ENCODE data around the gene TMSB15A.
A peak's percentile ranks its signal among the peaks of the same experiment; 100 is the strongest.
"Not testable (repeated sequence)": the region's sequence is repeated elsewhere in the genome, so short reads cannot be mapped to it uniquely, and the experiment has no call there.

The TMSB15A gene

DNA sequence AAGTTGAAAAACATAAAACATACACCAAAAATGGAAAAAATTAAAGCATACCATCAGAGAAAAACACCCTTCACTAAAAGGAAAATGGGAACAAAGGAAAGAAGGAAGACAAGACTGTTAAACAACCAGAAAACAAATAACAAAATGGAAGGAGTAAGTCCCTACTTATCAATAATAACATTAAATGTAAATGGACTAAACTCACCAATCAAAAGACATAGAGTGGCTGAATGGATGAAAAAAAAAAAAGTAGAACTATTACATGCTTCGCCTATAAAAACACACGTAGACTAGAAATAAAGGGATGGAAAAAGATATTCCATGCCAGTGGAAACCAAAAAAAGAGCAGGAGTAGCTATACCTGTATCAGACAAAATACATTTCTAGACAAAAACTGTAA is 19.4 kb upstream of the TMSB15A start:
- POLR2A ChIA-PET: no interaction called here
- TF ChIP-seq, protein P1, sequence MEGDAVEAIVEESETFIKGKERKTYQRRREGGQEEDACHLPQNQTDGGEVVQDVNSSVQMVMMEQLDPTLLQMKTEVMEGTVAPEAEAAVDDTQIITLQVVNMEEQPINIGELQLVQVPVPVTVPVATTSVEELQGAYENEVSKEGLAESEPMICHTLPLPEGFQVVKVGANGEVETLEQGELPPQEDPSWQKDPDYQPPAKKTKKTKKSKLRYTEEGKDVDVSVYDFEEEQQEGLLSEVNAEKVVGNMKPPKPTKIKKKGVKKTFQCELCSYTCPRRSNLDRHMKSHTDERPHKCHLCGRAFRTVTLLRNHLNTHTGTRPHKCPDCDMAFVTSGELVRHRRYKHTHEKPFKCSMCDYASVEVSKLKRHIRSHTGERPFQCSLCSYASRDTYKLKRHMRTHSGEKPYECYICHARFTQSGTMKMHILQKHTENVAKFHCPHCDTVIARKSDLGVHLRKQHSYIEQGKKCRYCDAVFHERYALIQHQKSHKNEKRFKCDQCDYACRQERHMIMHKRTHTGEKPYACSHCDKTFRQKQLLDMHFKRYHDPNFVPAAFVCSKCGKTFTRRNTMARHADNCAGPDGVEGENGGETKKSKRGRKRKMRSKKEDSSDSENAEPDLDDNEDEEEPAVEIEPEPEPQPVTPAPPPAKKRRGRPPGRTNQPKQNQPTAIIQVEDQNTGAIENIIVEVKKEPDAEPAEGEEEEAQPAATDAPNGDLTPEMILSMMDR (IDR thresholded peaks at IDR 0.05; ENCODE audit: insufficient read depth, low read length, missing control alignments): no peak
- no peak overlapping the region for H3K4me3 ChIP-seq (ENCODE audit: low read depth, low read length)
- CTCF ChIA-PET: no interaction called here
- no peak for DNase-seq (ENCODE audit: low read depth, low spot score)

DNA sequence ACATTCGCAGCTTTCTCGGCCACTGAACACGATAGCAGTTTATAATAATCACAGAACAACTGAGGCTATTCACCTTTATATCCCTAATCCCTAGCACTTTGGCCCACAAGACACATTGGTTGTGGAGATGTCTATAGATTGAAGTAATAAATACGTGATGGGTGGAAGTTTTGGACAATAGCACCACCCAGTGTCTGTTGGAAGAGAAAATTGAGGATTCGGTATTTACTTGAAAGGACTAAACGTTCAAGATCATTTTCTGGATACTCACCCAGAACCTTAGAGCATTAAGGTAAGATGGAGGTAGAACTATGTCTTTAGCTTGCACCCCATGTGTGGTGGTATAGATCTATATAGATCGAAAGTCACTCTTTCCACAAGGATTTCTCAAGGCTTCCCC is 787 bp upstream of the TMSB15A start:
- TF ChIP-seq, protein P1 (IDR thresholded peaks at IDR 0.05; ENCODE audit: insufficient read depth, low read length, missing control alignments): peak; percentile 11
- DNase-seq (ENCODE audit: low read depth, low spot score): no peak
- H3K4me3 ChIP-seq (ENCODE audit: low read depth, low read length): no peak overlapping the region
- ChIA-PET POLR2A (no interaction called here), CTCF (interaction anchor here (1.1 to 1.6 kb wide), 3 partner anchors 12 to 449 kb away, joined by 3 to 5 read pairs (median 4); no protein-coding TSS in a partner anchor)

DNA sequence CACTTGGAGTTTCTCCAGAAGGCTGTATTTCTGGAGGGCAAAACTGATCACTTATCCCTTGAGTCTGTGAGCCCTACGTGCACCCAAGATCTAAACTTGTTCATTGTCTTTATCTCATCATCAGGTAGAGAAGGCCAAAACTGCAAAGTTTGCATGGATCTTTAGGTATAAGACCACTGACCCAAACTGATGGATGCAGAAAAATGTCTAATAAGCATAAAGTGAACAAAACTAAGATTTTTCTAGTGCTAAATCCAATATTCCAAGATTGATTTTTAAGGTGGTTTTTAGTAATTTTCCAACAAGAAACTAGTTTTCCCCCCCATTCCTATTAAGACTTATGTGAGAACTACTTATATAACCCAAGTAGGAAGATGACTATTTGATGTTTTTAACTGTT is 2.0 kb downstream of the TMSB15A start:
- CTCF ChIA-PET: no interaction called here
- TF ChIP-seq, protein P1 (IDR thresholded peaks at IDR 0.05; ENCODE audit: insufficient read depth, low read length, missing control alignments): no peak
- no peak for DNase-seq (ENCODE audit: low read depth, low spot score)
- H3K4me3 ChIP-seq (ENCODE audit: low read depth, low read length): no peak overlapping the region
- POLR2A ChIA-PET: no interaction called here

DNA sequence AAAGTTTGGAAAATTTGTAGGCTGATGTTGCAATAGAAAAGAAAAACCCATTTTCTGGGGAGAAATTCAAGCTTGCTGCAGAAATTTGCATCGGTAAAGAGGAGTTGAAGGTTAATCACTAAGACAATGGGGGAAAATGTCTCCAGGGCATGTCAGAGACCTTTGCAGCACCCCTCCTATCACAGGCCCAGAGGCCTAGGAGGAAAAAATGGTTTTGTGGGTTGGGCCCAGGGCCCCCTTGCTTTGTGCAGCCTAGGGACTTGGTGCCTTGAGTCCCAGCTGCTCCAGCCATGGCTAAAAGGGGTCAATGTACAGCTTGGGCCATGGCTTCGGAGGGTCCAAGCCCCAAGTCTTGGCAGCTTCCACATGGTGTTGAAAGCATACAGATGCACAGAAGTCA is 17.8 kb downstream of the TMSB15A start:
- TF ChIP-seq, protein P1 (IDR thresholded peaks at IDR 0.05; ENCODE audit: insufficient read depth, low read length, missing control alignments): no peak
- H3K4me3 ChIP-seq (ENCODE audit: low read depth, low read length): no peak overlapping the region
- ChIA-PET POLR2A (no interaction called here), CTCF (no interaction called here)
- DNase-seq (ENCODE audit: low read depth, low spot score): no peak

DNA sequence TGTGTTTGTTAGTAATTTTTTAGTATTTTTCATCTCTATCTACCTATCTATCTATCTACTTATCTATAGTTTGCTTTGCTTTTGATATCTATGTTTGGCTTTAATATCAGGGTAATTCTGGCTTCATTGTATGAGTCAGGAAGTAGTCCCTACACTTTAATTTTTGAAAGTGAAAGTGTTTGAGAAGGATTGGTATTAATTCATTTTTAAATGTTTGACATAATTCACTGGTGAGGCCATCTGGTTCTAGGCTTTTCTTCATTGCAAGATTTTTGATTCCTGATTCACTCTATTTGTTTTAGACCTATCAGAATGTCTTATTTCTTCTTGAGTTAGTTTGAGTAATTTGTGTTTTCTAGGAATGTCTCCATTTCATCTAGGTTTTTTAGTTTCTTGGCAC is 24.8 kb downstream of the TMSB15A start:
- DNase-seq (ENCODE audit: low read depth, low spot score): no peak
- TF ChIP-seq, protein P1 (IDR thresholded peaks at IDR 0.05; ENCODE audit: insufficient read depth, low read length, missing control alignments): no peak
- POLR2A ChIA-PET: no interaction called here
- no peak overlapping the region for H3K4me3 ChIP-seq (ENCODE audit: low read depth, low read length)
- CTCF ChIA-PET: no interaction called here

DNA sequence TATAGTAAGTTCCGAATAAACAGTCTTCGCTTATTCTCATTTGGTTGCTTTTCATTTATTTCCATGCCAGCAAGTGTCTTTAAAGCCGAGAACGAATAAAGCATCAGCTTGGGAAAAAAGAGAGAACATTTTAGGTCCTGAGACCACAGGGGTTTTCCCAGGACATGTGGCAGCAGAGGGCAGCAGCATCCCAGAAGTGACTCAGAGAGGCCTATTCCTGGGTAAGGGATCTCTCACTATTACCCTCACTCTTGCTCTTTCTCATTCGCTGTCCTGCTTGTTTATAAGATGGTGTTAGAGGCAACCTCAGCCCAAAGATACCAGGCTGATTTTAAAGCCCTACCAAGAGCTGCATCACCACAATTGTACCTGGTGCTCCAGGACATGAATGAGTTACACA is 37.8 kb downstream of the TMSB15A start:
- H3K4me3 ChIP-seq (ENCODE audit: low read depth, low read length); CTCF ChIA-PET; DNase-seq (ENCODE audit: low read depth, low spot score); POLR2A ChIA-PET: not testable (repeated sequence)

DNA sequence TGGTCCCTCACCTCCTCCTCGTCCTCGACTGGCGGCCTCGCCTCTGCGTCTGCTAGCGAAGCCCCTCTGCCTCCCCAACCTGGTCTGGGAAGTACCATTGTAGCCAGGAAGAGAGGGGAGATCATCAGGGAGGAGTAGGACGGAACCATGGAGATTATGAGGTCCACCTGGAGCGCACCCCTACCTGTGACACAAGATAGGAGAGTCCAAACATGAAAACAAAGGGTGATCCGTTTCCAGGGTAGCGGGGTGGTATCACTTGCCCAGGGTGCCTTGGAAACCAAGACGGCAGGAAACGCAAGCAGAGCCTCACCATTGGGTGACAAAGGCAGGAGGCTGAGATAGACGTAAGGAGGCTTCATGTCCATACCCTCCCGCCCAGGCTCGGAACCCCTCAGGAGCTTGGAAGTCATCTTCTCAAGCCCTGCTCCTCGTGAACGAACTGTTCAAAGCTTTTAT is 44.7 kb downstream of the TMSB15A start, which contains the start of gene TCP11X2:
Gene TCP11X2, minus strand, starts transcription at position 51 of the 459 bp plus-strand sequence.
- H3K4me3 ChIP-seq (ENCODE audit: low read depth, low read length); CTCF ChIA-PET; DNase-seq (ENCODE audit: low read depth, low spot score); POLR2A ChIA-PET: not testable (repeated sequence)

DNA sequence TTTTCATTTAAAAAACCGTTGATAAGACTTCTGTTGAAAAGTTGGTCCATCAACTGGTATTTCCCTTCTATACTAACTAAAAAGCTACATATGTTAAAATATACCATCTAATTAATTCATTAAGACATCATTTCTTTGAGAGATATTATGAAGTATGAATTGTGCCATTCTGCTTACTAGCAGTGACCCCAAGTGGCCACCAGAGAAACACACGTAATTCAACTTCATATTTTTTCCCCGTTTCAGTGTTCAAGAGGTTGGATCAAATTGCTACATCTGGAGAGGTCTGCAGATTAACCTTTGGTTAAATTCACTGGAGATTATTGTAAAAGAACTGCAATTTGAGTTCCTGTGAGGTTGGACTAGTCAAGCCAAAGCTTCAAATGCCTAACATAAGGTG is 46.3 kb downstream of the TMSB15A start:
- CTCF ChIA-PET; POLR2A ChIA-PET; DNase-seq (ENCODE audit: low read depth, low spot score); H3K4me3 ChIP-seq (ENCODE audit: low read depth, low read length): not testable (repeated sequence)

Data from AG04449 (cell line).